Measurements from ENCODE around the gene DUSP28. TPM values are rescaled to one million over a fixed set of nuclear protein-coding genes. Genes with fewer than 3 reads are reported as not detected.
"Not testable (repeated sequence)": the region's sequence is repeated elsewhere in the genome, so short reads cannot be mapped to it uniquely, and the experiment has no call there.

DUSP28 gene
- total RNA-seq, 1 experiment from 2014 or later = 8.6 TPM

- H3K27ac ChIP-seq = no peak overlapping the region
- DNase-seq (ENCODE audit: low read depth in 1 of 2, low spot score in 2 of 2) = peak in 1 of 2 experiments; percentile 36
- peaks cover 12% of the 10 kb centered on the region for H3K36me3 ChIP-seq
Observed at GRCh38 chr2:240538031-240538780, 22.0 kb upstream of the DUSP28 start.

GRCh38 chr2:240539101-240539500 lies 21.1 kb upstream of the DUSP28 start:
- H3K27ac ChIP-seq; H3K4me1 ChIP-seq (replicated peaks); H3K9me3 ChIP-seq (replicated peaks); H3K4me3 ChIP-seq; DNase-seq (ENCODE audit: low read depth in 1 of 2, low spot score in 2 of 2); H3K27me3 ChIP-seq (replicated peaks): not testable (repeated sequence)
- H3K36me3 ChIP-seq = peaks cover 13% of the 10 kb centered on the region

More at GRCh38 chr2:240538031-240538780, 22.0 kb upstream of the DUSP28 start:
- no peaks in the 10 kb centered on the region for H3K27me3 ChIP-seq (replicated peaks)
- H3K4me1 ChIP-seq (replicated peaks) = no peaks in the 10 kb centered on the region
- H3K4me3 ChIP-seq = no peak overlapping the region
- no peaks in the 10 kb centered on the region for H3K9me3 ChIP-seq (replicated peaks)

GRCh38 chr2:240539906-240540305 lies 20.3 kb upstream of the DUSP28 start:
- DNase-seq (ENCODE audit: low read depth in 1 of 2, low spot score in 2 of 2) = no peak
- H3K27ac ChIP-seq = no peak overlapping the region
- no peak overlapping the region for H3K4me3 ChIP-seq
- H3K36me3 ChIP-seq = peaks cover 16% of the 10 kb centered on the region
- H3K27me3 ChIP-seq (replicated peaks) = no peaks in the 10 kb centered on the region
- H3K4me1 ChIP-seq (replicated peaks) = no peaks in the 10 kb centered on the region
- no peaks in the 10 kb centered on the region for H3K9me3 ChIP-seq (replicated peaks)

- no peak overlapping the region for H3K4me3 ChIP-seq
- H3K9me3 ChIP-seq (replicated peaks) = no peaks in the 10 kb centered on the region
- H3K36me3 ChIP-seq = peaks cover 14% of the 10 kb centered on the region; the same call in 1 of the 2 replicates
- peaks cover 7% of the 10 kb centered on the region; the same call in 1 of the 2 replicates for H3K4me1 ChIP-seq (replicated peaks)
- no peaks in the 10 kb centered on the region for H3K27me3 ChIP-seq (replicated peaks)
- H3K27ac ChIP-seq = no peak overlapping the region
- no peak for DNase-seq (ENCODE audit: low read depth in 1 of 2, low spot score in 2 of 2)
Observed at GRCh38 chr2:240551288-240551687, 8.9 kb upstream of the DUSP28 start.

- H3K4me3 ChIP-seq = no peak overlapping the region
- H3K9me3 ChIP-seq (replicated peaks) = no peaks in the 10 kb centered on the region
- no peak for DNase-seq (ENCODE audit: low read depth in 1 of 2, low spot score in 2 of 2)
- H3K27me3 ChIP-seq (replicated peaks) = no peaks in the 10 kb centered on the region
- peaks cover 7% of the 10 kb centered on the region; the same call in 1 of the 2 replicates for H3K4me1 ChIP-seq (replicated peaks)
- no peak overlapping the region for H3K27ac ChIP-seq
- peaks cover 14% of the 10 kb centered on the region; the same call in 1 of the 2 replicates for H3K36me3 ChIP-seq
Observed at GRCh38 chr2:240551811-240552210, 8.3 kb upstream of the DUSP28 start.

- H3K4me1 ChIP-seq (replicated peaks) = peaks cover 7% of the 10 kb centered on the region; the same call in 1 of the 2 replicates
- peak in 1 of 2 experiments; percentile 40 for DNase-seq (ENCODE audit: low read depth in 1 of 2, low spot score in 2 of 2)
- no peak overlapping the region for H3K27ac ChIP-seq
- H3K9me3 ChIP-seq (replicated peaks) = no peaks in the 10 kb centered on the region
- H3K27me3 ChIP-seq (replicated peaks) = no peaks in the 10 kb centered on the region
- peaks cover 16% of the 10 kb centered on the region; the same call in 1 of the 2 replicates for H3K36me3 ChIP-seq
- H3K4me3 ChIP-seq = no peak overlapping the region
Observed at GRCh38 chr2:240553956-240554480, 6.1 kb upstream of the DUSP28 start.

GRCh38 chr2:240554767-240555493 lies 5.2 kb upstream of the DUSP28 start:
- DNase-seq (ENCODE audit: low read depth in 1 of 2, low spot score in 2 of 2) = peak in 1 of 2 experiments; percentile 22
- Histone ChIP-seq H3K27me3 (replicated peaks) (no peaks in the 10 kb centered on the region), H3K4me3 (no peak overlapping the region), H3K36me3 (peaks cover 18% of the 10 kb centered on the region; the same call in 1 of the 2 replicates), H3K4me1 (replicated peaks) (peaks cover 15% of the 10 kb centered on the region), H3K27ac (no peak overlapping the region), H3K9me3 (replicated peaks) (no peaks in the 10 kb centered on the region)

GRCh38 chr2:240555541-240556250 lies 4.5 kb upstream of the DUSP28 start:
- peak in 1 of 2 experiments; percentile 39 for DNase-seq (ENCODE audit: low read depth in 1 of 2, low spot score in 2 of 2)
- H3K36me3 ChIP-seq = peaks cover 21% of the 10 kb centered on the region; the same call in 1 of the 2 replicates

GRCh38 chr2:240556553-240557100 lies 3.5 kb upstream of the DUSP28 start:
- Histone ChIP-seq H3K4me3 (no peak overlapping the region), H3K36me3 (peaks cover 19% of the 10 kb centered on the region; the same call in 1 of the 2 replicates), H3K27me3 (replicated peaks) (no peaks in the 10 kb centered on the region), H3K27ac (no peak overlapping the region), H3K9me3 (replicated peaks) (no peaks in the 10 kb centered on the region), H3K4me1 (replicated peaks) (peaks cover 20% of the 10 kb centered on the region)
- peak; percentile 25 to 59 for DNase-seq (ENCODE audit: low read depth in 1 of 2, low spot score in 2 of 2)

More at GRCh38 chr2:240555541-240556250, 4.5 kb upstream of the DUSP28 start:
- Histone ChIP-seq H3K4me1 (replicated peaks) (peaks cover 17% of the 10 kb centered on the region), H3K27me3 (replicated peaks) (no peaks in the 10 kb centered on the region), H3K4me3 (no peak overlapping the region), H3K9me3 (replicated peaks) (no peaks in the 10 kb centered on the region), H3K27ac (no peak overlapping the region)

GRCh38 chr2:240557101-240557751 lies 2.9 kb upstream of the DUSP28 start:
- no peak overlapping the region for H3K27ac ChIP-seq
- H3K9me3 ChIP-seq (replicated peaks) = no peaks in the 10 kb centered on the region
- peaks cover 26% of the 10 kb centered on the region for H3K4me1 ChIP-seq (replicated peaks)
- H3K36me3 ChIP-seq = peaks cover 19% of the 10 kb centered on the region; the same call in 1 of the 2 replicates
- no peaks in the 10 kb centered on the region for H3K27me3 ChIP-seq (replicated peaks)
- H3K4me3 ChIP-seq = no peak overlapping the region
- DNase-seq (ENCODE audit: low read depth in 1 of 2, low spot score in 2 of 2) = peak in 1 of 2 experiments; percentile 42

- peak in 1 of 2 experiments; percentile 48 for DNase-seq (ENCODE audit: low read depth in 1 of 2, low spot score in 2 of 2)
- Histone ChIP-seq H3K27ac (no peak within 1 kb of the TSS), H3K4me3 (no peak within 1 kb of the TSS), H3K36me3 (peaks cover 16% of the 10 kb centered on the region; the same call in 1 of the 2 replicates), H3K27me3 (replicated peaks) (no peaks in the 10 kb centered on the region), H3K9me3 (replicated peaks) (no peaks in the 10 kb centered on the region), H3K4me1 (replicated peaks) (peaks cover 30% of the 10 kb centered on the region)
Observed at GRCh38 chr2:240557808-240558207, 2.3 kb upstream of the DUSP28 start, which contains the start of gene ANKMY1. Gene ANKMY1, minus strand, starts transcription at chr2:240557988. Its CDS starts 653 bp downstream, at chr2:240557335.

GRCh38 chr2:240558236-240558761 lies 1.9 kb upstream of the DUSP28 start:
- Histone ChIP-seq H3K4me1 (replicated peaks) (peaks cover 25% of the 10 kb centered on the region), H3K4me3 (no peak overlapping the region), H3K27me3 (replicated peaks) (no peaks in the 10 kb centered on the region), H3K27ac (no peak overlapping the region), H3K36me3 (peaks cover 13% of the 10 kb centered on the region; the same call in 1 of the 2 replicates), H3K9me3 (replicated peaks) (no peaks in the 10 kb centered on the region)
- peak in 1 of 2 experiments; percentile 39 for DNase-seq (ENCODE audit: low read depth in 1 of 2, low spot score in 2 of 2)

Measured in SJSA1 (cell line).